ENCODE measurements around the gene NDC80. TPM values are rescaled to one million over a fixed set of nuclear protein-coding genes. Genes with fewer than 3 reads are reported as not detected.

NDC80 gene
- total RNA-seq, 1 experiment from 2014 or later = 36.0 TPM

DNA sequence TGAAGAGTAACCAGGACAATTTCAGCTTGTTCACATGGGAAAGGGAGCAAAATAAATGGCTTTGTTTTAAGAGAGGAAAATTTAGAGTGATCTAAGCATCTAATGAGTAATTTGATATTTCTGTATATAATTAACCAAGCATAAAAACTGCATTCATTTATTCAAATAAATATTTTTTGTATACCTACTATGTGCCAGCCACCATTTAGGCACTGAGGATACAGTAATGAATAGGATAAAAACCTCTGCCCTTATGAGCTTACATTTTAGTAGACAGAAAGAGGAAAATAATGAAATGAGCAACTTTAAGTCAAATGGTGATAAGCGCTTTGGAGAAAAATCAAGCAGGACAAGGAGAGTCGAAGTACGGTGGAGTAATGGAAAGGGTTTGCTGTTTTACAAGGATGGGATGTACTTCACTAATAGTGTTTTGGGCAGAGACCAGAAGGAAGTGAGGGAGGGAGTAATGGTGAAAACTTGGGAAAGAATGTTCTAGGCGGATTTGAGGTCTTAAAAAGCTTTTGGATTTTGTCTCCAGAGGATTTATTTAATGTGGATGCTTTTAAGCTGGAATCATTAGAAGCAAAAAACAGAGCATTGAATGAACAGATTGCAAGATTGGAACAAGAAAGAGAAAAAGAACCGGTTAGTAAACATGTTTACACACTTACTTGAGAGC, 17.4 kb downstream of the NDC80 start:
- Histone ChIP-seq H3K4me3 (ENCODE audit: low read depth in 2 of 2, low read length in 2 of 2) (no peak overlapping the region), H3K9me3 (ENCODE audit: control insufficient read depth, insufficient read depth, low read depth, low read length) (no peaks in the 10 kb centered on the region), H3K4me1 (ENCODE audit: control insufficient read depth, insufficient read depth, low read length) (no peaks in the 10 kb centered on the region), H3K36me3 (ENCODE audit: control insufficient read depth, insufficient read depth, low read length) (peaks cover 29% of the 10 kb centered on the region), H3K27ac (ENCODE audit: low read length) (peak overlapping the region; percentile 34; the same call in 1 of the 2 replicates), H3K27me3 (ENCODE audit: control insufficient read depth, insufficient read depth, low read length) (no peaks in the 10 kb centered on the region)
- no TSS peak for BruUV-seq (replicated peaks)
- DNase-seq (ENCODE audit: low read depth, low spot score) (no peak), ATAC-seq (no peak)
- POLR2A ChIA-PET = interaction anchor here (0.8 kb wide), 1 partner anchor 9 kb away, joined by 4 read pairs; no protein-coding TSS in a partner anchor
- no peak for TF ChIP-seq SIN3A (IDR thresholded peaks at IDR 0.05; ENCODE audit: borderline replicate concordance, insufficient read depth, low read depth, low read length)
- TF ChIP-seq, protein P1, sequence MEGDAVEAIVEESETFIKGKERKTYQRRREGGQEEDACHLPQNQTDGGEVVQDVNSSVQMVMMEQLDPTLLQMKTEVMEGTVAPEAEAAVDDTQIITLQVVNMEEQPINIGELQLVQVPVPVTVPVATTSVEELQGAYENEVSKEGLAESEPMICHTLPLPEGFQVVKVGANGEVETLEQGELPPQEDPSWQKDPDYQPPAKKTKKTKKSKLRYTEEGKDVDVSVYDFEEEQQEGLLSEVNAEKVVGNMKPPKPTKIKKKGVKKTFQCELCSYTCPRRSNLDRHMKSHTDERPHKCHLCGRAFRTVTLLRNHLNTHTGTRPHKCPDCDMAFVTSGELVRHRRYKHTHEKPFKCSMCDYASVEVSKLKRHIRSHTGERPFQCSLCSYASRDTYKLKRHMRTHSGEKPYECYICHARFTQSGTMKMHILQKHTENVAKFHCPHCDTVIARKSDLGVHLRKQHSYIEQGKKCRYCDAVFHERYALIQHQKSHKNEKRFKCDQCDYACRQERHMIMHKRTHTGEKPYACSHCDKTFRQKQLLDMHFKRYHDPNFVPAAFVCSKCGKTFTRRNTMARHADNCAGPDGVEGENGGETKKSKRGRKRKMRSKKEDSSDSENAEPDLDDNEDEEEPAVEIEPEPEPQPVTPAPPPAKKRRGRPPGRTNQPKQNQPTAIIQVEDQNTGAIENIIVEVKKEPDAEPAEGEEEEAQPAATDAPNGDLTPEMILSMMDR (IDR thresholded peaks at IDR 0.05) = no peak
- TF ChIP-seq, protein P2, sequence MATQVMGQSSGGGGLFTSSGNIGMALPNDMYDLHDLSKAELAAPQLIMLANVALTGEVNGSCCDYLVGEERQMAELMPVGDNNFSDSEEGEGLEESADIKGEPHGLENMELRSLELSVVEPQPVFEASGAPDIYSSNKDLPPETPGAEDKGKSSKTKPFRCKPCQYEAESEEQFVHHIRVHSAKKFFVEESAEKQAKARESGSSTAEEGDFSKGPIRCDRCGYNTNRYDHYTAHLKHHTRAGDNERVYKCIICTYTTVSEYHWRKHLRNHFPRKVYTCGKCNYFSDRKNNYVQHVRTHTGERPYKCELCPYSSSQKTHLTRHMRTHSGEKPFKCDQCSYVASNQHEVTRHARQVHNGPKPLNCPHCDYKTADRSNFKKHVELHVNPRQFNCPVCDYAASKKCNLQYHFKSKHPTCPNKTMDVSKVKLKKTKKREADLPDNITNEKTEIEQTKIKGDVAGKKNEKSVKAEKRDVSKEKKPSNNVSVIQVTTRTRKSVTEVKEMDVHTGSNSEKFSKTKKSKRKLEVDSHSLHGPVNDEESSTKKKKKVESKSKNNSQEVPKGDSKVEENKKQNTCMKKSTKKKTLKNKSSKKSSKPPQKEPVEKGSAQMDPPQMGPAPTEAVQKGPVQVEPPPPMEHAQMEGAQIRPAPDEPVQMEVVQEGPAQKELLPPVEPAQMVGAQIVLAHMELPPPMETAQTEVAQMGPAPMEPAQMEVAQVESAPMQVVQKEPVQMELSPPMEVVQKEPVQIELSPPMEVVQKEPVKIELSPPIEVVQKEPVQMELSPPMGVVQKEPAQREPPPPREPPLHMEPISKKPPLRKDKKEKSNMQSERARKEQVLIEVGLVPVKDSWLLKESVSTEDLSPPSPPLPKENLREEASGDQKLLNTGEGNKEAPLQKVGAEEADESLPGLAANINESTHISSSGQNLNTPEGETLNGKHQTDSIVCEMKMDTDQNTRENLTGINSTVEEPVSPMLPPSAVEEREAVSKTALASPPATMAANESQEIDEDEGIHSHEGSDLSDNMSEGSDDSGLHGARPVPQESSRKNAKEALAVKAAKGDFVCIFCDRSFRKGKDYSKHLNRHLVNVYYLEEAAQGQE (IDR thresholded peaks at IDR 0.05; ENCODE audit: insufficient read depth in 1 of 2, low read depth in 2 of 2, low read length in 1 of 2) = no peak
- TF ChIP-seq POLR2AphosphoS5 (IDR thresholded peaks at IDR 0.05; ENCODE audit: low read depth, low read length) = no peak
- TF ChIP-seq TCF7L2 (IDR thresholded peaks at IDR 0.05; ENCODE audit: low read depth, low read length) = no peak
- CTCF ChIA-PET = no interaction called here
- intact Hi-C loops (cut with micrococcal nuclease; ENCODE audit: unreplicated experiment) (no loop called here), in situ Hi-C loops (cut with HindIII; ENCODE audit: low pct_unique_long_range_greater_than_20kb, low sequenced_read_pairs) (no loop called here)

DNA sequence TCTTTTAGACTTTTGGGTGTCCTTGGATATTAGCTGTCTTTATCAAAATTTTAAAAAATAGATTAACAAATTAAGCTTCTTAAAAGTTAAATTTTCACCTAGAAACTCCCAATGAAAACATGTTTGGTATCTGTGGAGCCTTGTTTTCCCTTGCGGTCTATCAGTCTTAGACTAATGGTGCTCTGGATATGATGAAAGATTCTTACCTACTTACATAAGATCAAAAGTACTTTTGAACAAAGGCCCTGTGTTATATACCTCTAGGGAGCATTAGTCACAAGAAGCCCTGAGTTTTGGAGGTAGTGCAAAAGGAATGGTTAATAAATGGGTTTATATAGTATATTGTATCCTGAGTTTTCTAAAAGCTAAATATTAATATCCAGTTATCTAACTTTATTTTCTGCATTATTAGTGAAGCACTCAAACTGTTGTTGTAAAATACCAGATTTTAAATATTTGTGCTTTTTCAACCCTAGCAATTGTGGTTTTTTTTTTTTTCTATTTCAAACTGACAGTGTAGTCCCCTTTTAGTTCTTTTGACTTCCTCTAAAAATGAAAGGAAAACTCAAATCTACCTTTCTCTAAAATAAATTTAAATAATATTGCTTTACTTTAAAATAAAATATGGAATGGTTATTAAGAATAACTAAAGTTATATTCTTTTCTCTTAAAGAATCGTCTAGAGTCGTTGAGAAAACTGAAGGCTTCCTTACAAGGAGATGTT, 18.1 kb downstream of the NDC80 start:
- H3K27ac ChIP-seq (ENCODE audit: low read length) = peak overlapping the region; percentile 34; the same call in 1 of the 2 replicates
- CTCF ChIA-PET = interaction anchor here (0.7 kb wide), 1 partner anchor 21 kb away, joined by 8 read pairs; no protein-coding TSS in a partner anchor
- POLR2A ChIA-PET = interaction anchor here (0.8 kb wide), 1 partner anchor 10 kb away, joined by 4 read pairs; no protein-coding TSS in a partner anchor
- H3K27me3 ChIP-seq (ENCODE audit: control insufficient read depth, insufficient read depth, low read length) = no peaks in the 10 kb centered on the region
- BruUV-seq (replicated peaks) = no TSS peak
- in situ Hi-C loops (cut with HindIII; ENCODE audit: low pct_unique_long_range_greater_than_20kb, low sequenced_read_pairs) (no loop called here), intact Hi-C loops (cut with micrococcal nuclease; ENCODE audit: unreplicated experiment) (no loop called here)
- no peaks in the 10 kb centered on the region for H3K4me1 ChIP-seq (ENCODE audit: control insufficient read depth, insufficient read depth, low read length)
- H3K4me3 ChIP-seq (ENCODE audit: low read depth in 2 of 2, low read length in 2 of 2) = no peak overlapping the region
- no peak for ATAC-seq
- no peak for DNase-seq (ENCODE audit: low read depth, low spot score)
- no peaks in the 10 kb centered on the region for H3K9me3 ChIP-seq (ENCODE audit: control insufficient read depth, insufficient read depth, low read depth, low read length)
- TF ChIP-seq, protein P2 (IDR thresholded peaks at IDR 0.05; ENCODE audit: insufficient read depth in 1 of 2, low read depth in 2 of 2, low read length in 1 of 2) = no peak
- TF ChIP-seq POLR2AphosphoS5 (IDR thresholded peaks at IDR 0.05; ENCODE audit: low read depth, low read length) (no peak), TCF7L2 (IDR thresholded peaks at IDR 0.05; ENCODE audit: low read depth, low read length) (no peak), SIN3A (IDR thresholded peaks at IDR 0.05; ENCODE audit: borderline replicate concordance, insufficient read depth, low read depth, low read length) (no peak)
- TF ChIP-seq, protein P1 (IDR thresholded peaks at IDR 0.05) = no peak
- peaks cover 26% of the 10 kb centered on the region for H3K36me3 ChIP-seq (ENCODE audit: control insufficient read depth, insufficient read depth, low read length)

Data from Panc1 (cell line).